ENCODE results near the gene TCF4.
A peak's percentile ranks its signal among the peaks of the same experiment; 100 is the strongest.

The TCF4 gene

DNA sequence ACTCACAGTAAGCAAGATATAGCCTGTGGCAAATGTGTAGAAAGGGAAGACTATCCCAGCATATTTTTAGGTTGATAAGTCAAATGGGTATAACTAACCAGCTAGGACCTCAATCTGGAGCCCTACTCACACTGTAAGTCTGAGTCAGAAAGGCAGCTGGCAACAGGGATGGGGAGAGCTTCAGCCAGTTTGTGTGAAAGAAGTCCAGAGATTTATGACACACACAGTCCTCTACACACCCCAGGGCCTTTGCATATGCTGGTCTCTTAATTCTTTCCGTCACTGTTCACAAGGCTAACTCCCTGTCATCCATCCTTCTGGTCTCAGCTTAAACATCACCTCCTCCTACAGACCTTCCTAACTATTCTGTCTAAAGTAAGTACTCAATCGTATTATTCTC is 5.9 kb upstream of the TCF4 start:
- Histone ChIP-seq H3K36me3 (ENCODE audit: low read depth) (no peaks in the 10 kb centered on the region), H3K27me3 (ENCODE audit: insufficient read depth, poor library complexity, severe bottlenecking) (no peaks in the 10 kb centered on the region), H3K4me3 (ENCODE audit: severe bottlenecking) (no peak overlapping the region), H3K27ac (ENCODE audit: poor library complexity, severe bottlenecking) (no peak overlapping the region), H3K4me1 (ENCODE audit: insufficient read depth, poor library complexity, severe bottlenecking) (no peaks in the 10 kb centered on the region), H3K9me3 (ENCODE audit: severe bottlenecking) (no peaks in the 10 kb centered on the region)
- TF ChIP-seq, protein P1, sequence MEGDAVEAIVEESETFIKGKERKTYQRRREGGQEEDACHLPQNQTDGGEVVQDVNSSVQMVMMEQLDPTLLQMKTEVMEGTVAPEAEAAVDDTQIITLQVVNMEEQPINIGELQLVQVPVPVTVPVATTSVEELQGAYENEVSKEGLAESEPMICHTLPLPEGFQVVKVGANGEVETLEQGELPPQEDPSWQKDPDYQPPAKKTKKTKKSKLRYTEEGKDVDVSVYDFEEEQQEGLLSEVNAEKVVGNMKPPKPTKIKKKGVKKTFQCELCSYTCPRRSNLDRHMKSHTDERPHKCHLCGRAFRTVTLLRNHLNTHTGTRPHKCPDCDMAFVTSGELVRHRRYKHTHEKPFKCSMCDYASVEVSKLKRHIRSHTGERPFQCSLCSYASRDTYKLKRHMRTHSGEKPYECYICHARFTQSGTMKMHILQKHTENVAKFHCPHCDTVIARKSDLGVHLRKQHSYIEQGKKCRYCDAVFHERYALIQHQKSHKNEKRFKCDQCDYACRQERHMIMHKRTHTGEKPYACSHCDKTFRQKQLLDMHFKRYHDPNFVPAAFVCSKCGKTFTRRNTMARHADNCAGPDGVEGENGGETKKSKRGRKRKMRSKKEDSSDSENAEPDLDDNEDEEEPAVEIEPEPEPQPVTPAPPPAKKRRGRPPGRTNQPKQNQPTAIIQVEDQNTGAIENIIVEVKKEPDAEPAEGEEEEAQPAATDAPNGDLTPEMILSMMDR (IDR thresholded peaks at IDR 0.05; ENCODE audit: poor library complexity, severe bottlenecking): no peak
- ATAC-seq (ENCODE audit: low read depth) (no peak), DNase-seq (ENCODE audit: low spot score) (no peak)

DNA sequence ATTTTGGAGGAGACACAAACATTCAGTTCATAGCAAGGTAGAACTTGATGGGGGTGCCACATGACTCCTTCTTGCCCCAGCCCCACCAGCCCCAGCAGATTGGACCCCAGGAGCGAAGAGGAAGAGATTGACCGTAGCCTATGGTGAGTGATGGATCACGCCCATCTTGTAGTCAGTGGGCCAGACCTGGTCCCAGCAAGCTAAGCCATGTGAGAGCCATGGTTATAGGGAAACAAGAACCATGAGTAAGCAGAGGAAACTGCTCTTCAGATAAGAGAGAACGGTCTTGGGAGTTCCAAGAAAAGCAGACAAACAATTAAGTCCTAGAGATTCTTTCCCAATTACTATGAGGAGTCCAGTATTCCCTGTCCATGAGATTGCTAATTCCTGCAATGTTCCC is 4.6 kb upstream of the TCF4 start:
- TF ChIP-seq, protein P1 (IDR thresholded peaks at IDR 0.05; ENCODE audit: poor library complexity, severe bottlenecking): no peak
- no peak for ATAC-seq (ENCODE audit: low read depth)
- Histone ChIP-seq H3K27me3 (ENCODE audit: insufficient read depth, poor library complexity, severe bottlenecking) (no peaks in the 10 kb centered on the region), H3K4me3 (ENCODE audit: severe bottlenecking) (no peak overlapping the region), H3K4me1 (ENCODE audit: insufficient read depth, poor library complexity, severe bottlenecking) (no peaks in the 10 kb centered on the region), H3K36me3 (ENCODE audit: low read depth) (no peaks in the 10 kb centered on the region), H3K9me3 (ENCODE audit: severe bottlenecking) (no peaks in the 10 kb centered on the region), H3K27ac (ENCODE audit: poor library complexity, severe bottlenecking) (no peak overlapping the region)
- DNase-seq (ENCODE audit: low spot score): no peak

DNA sequence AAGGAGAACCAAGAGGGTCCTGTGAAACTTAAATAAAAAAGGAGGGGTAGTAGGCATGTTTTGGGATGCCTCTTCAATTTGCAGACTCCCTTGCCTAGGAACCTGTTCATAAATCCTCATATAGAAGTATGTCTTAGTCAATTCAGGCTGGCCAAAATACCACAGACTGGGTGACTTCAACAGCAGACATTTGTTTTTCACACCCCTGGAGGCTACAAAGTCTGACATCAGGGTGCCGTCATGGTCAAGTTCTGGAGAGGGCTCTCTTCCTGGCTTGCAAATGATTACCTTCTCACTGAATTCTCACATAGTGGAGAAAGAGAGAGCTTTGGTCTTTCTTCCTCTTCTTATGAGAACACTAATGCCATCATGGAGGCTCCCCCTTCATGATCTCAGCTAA is 4.1 kb upstream of the TCF4 start:
- TF ChIP-seq, protein P1 (IDR thresholded peaks at IDR 0.05; ENCODE audit: poor library complexity, severe bottlenecking): no peak
- no peak overlapping the region for H3K4me3 ChIP-seq (ENCODE audit: severe bottlenecking)
- no peaks in the 10 kb centered on the region for H3K36me3 ChIP-seq (ENCODE audit: low read depth)
- H3K9me3 ChIP-seq (ENCODE audit: severe bottlenecking): no peaks in the 10 kb centered on the region
- H3K27me3 ChIP-seq (ENCODE audit: insufficient read depth, poor library complexity, severe bottlenecking): no peaks in the 10 kb centered on the region
- no peaks in the 10 kb centered on the region for H3K4me1 ChIP-seq (ENCODE audit: insufficient read depth, poor library complexity, severe bottlenecking)
- no peak for ATAC-seq (ENCODE audit: low read depth)
- no peak for DNase-seq (ENCODE audit: low spot score)
- H3K27ac ChIP-seq (ENCODE audit: poor library complexity, severe bottlenecking): no peak overlapping the region

DNA sequence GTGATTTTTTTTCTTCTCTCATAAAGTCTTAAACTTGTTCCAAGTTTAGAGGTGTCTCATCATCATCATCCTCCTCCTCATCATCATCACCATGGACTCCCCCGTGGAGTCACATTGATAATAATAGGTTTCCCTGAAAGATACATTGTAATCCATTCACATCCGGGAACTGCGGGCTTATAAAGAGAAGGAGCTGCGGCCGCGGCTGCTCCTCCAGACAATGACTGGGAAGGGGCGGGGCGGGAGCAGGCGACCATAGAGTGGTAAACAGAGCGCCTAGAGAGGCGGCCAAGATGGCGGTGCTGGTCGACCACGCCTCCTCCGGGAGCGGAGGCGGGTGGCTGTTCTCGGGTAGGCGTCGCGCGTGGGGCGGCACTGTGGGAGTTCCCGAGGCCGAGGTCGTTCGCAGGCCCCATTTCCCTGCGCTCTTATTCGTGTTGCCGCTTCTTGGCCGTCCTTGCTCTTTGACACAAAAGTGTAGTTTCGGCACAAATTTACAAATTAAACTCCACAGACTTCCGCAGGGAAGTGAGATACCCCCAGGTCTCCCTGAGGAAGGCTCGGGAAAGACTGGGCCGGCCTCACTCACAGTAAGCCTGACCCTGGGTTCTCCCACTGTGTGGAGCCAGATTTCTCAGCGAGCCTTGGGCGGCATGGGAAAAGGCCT is 1.8 kb upstream of the TCF4 start:
- H3K36me3 ChIP-seq (ENCODE audit: low read depth): no peaks in the 10 kb centered on the region
- no peaks in the 10 kb centered on the region for H3K27me3 ChIP-seq (ENCODE audit: insufficient read depth, poor library complexity, severe bottlenecking)
- DNase-seq (ENCODE audit: low spot score): peak; percentile 90
- H3K4me3 ChIP-seq (ENCODE audit: severe bottlenecking): peak overlapping the region; percentile 44
- peak; percentile 90 for ATAC-seq (ENCODE audit: low read depth)
- peak overlapping the region; percentile 61 for H3K27ac ChIP-seq (ENCODE audit: poor library complexity, severe bottlenecking)
- TF ChIP-seq, protein P1 (IDR thresholded peaks at IDR 0.05; ENCODE audit: poor library complexity, severe bottlenecking): no peak
- peaks cover 3% of the 10 kb centered on the region for H3K4me1 ChIP-seq (ENCODE audit: insufficient read depth, poor library complexity, severe bottlenecking)
- no peaks in the 10 kb centered on the region for H3K9me3 ChIP-seq (ENCODE audit: severe bottlenecking)

DNA sequence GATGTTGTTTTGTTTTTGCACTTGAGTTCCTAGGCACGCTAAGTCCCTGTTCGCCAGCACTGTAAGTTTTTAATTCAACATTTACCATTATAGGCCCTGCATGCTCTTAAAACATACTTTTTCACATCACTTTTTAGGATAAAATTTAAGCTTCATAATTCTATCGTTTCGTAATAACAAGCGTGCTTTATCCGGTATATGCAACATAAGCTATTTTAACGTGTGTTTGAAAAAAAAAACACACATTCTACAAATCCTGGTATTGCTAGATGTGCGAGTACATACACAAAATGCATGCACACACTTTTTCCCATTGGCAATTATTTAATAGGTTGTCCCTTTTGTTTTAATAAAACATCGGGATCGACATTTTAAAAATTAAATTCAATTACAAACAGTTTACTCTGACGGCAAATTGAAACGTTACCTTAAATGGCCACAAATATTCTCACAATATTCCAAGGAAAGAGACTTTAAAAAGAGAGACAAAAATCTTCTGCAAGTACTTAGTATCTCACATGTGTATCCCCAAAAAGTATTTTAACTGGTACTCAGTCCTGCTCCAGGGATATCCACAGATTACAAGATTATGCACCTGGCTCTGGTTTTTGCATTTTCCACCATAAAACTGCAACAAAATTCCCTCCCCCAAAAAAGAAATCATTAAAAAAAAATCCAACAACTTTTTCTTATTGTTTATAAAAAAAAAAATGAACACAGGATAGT is 1.0 kb upstream of the TCF4 start:
- TF ChIP-seq, protein P1 (IDR thresholded peaks at IDR 0.05; ENCODE audit: poor library complexity, severe bottlenecking): no peak
- Histone ChIP-seq H3K4me1 (ENCODE audit: insufficient read depth, poor library complexity, severe bottlenecking) (peaks cover 3% of the 10 kb centered on the region), H3K27me3 (ENCODE audit: insufficient read depth, poor library complexity, severe bottlenecking) (no peaks in the 10 kb centered on the region), H3K4me3 (ENCODE audit: severe bottlenecking) (peak overlapping the region; percentile 44), H3K27ac (ENCODE audit: poor library complexity, severe bottlenecking) (peak overlapping the region; percentile 61), H3K36me3 (ENCODE audit: low read depth) (no peaks in the 10 kb centered on the region), H3K9me3 (ENCODE audit: severe bottlenecking) (no peaks in the 10 kb centered on the region)
- no peak for ATAC-seq (ENCODE audit: low read depth)
- DNase-seq (ENCODE audit: low spot score): no peak
